ENCODE data around the gene CELA1.

- TF ChIP-seq EP300 (conservative IDR thresholded peaks at IDR 0.05; ENCODE audit: poor library complexity, severe bottlenecking), result no peak
- no peak for TF ChIP-seq CTCF (IDR thresholded peaks at IDR 0.05; ENCODE audit: poor library complexity, severe bottlenecking)
- no peak for TF ChIP-seq EZH2 (IDR thresholded peaks at IDR 0.05; ENCODE audit: borderline replicate concordance, insufficient read depth, low read length, poor library complexity, severe bottlenecking)
- no peak for TF ChIP-seq POLR2AphosphoS5 (IDR thresholded peaks at IDR 0.05)
- no peak for TF ChIP-seq MXI1 (conservative IDR thresholded peaks at IDR 0.05; ENCODE audit: poor library complexity, severe bottlenecking)
- no peak for TF ChIP-seq SMC3 (conservative IDR thresholded peaks at IDR 0.05; ENCODE audit: poor library complexity)
Measured at GRCh38 chr12:51306507-51306906, 40.0 kb downstream of the CELA1 start.
